Ectodermal cell (in vitro differentiated cells): ENCODE measurements around the gene ORMDL1. TPM values are rescaled to one million over a fixed set of nuclear protein-coding genes. Genes with fewer than 3 reads are reported as not detected.

Experiments used
- H3K27ac ChIP-seq: 2 replicates; pipeline ENCODE4 v1.7.0; 2013; ENCODE audit warnings: mild to moderate bottlenecking, low read depth, low read length; ENCODE audit not compliant: insufficient read depth, poor library complexity, severe bottlenecking
- H3K27me3 ChIP-seq: 2 replicates; pipeline ENCODE4 v1.7.0; 2013; ENCODE audit warnings: mild to moderate bottlenecking, low read length; ENCODE audit not compliant: insufficient read depth, control insufficient read depth, poor library complexity, severe bottlenecking
- H3K36me3 ChIP-seq: one replicate; pipeline ENCODE4 v1.7.0; 2013; ENCODE audit warnings: low read length; ENCODE audit not compliant: control insufficient read depth, insufficient read depth
- H3K4me1 ChIP-seq: one replicate; pipeline ENCODE4 v1.7.0; 2013; ENCODE audit warnings: low read length; ENCODE audit not compliant: control insufficient read depth, insufficient read depth
- H3K4me3 ChIP-seq: 2 replicates; pipeline ENCODE4 v1.7.0; 2013; ENCODE audit warnings: low read depth, low read length, control low read depth; ENCODE audit not compliant: insufficient read depth
- H3K9me3 ChIP-seq: 2 replicates; pipeline ENCODE4 v1.7.0; 2013; ENCODE audit warnings: mild to moderate bottlenecking, low read length, moderate library complexity; ENCODE audit not compliant: control insufficient read depth
- WGBS, 2 experiments: methylation state at CpG; one replicate each; pipeline ENCODE4 v1.1.7; 2013; ENCODE audit warnings: missing lambda C conversion rate in 2 of 2; 5-methylcytosine and 5-hydroxymethylcytosine counted together
- polyA plus RNA-seq, 4 experiments: library from polyadenylated mRNA; stranded (reverse); fragments of 50-300 nt; gene quantifications; one replicate each; pipeline ENCODE4 v1.2.3, GENCODE V29; 2013

ORMDL1 gene, protein sequence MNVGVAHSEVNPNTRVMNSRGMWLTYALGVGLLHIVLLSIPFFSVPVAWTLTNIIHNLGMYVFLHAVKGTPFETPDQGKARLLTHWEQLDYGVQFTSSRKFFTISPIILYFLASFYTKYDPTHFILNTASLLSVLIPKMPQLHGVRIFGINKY
- 83.3 TPM for polyA plus RNA-seq (2013, experiment 1 of 4)
- polyA plus RNA-seq (2013, experiment 2 of 4): 87.1 TPM
- polyA plus RNA-seq (2013, experiment 3 of 4): 77.4 TPM
- polyA plus RNA-seq (2013, experiment 4 of 4): 81.8 TPM

DNA sequence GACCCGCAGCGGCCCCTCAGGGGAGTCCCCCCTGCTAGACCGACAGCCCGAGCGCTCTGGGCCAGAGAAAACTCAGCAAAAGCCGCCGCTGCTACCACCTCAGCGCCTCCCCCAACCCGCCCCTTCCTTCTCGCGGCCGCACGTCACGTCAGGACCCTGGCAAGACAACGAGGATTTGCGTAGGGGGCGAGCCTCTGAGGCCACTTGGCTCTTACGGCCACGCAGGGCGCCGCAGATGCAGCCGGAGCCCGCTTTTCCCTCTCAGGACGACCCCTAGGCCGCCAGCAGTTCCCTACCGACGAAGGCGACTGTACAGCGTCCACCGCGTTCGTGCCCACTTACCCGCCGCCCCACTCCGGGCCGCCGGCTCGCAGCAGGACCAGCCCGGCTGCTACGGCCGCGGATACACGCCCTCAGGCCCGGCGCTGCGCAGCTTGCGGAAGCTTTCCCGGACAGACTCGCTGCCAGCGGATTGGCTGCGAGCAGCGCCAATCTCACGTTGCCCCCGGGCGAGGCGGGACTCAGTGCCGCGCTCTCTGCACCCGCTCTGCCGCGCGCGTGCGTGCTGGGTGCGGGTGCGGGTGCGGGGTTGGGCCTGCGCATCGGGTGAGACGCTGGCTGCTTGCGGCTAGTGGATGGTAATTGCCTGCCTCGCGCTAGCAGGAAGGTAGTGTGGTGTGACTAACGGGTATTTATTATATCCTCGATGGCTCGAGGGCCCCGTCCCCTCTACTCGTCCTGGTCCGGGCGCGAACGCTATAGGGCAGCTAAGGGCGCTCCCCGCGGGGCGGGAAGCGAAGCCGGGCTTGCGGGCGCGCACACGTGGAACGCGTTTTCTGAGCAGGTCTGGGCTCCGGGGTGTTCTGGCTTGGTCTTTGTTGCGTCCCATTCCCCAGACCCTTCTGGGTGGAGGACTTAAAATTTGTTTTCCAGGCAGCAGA lies at the start of gene ORMDL1, which contains the start of gene PMS1:
TSS of gene ORMDL1 (minus strand) at position 413 of the 941 bp plus-strand sequence. CDS start 1,744 bp downstream, outside the sequence.
TSS of gene PMS1 (plus strand) at position 524 of the 941 bp plus-strand sequence. CDS start 7,360 bp downstream, outside the sequence.
- 0% methylated on average over 96 of the region's 96 CpGs for WGBS, 2 experiments
- Histone ChIP-seq H3K4me1 (peaks cover 5% of the 10 kb centered on the region), H3K27me3 (no peaks in the 10 kb centered on the region), H3K9me3 (no peaks in the 10 kb centered on the region), H3K36me3 (no peaks in the 10 kb centered on the region), H3K27ac (peak within 1 kb of the TSS; percentile 92), H3K4me3 (peak within 1 kb of the TSS; percentile 82)

DNA sequence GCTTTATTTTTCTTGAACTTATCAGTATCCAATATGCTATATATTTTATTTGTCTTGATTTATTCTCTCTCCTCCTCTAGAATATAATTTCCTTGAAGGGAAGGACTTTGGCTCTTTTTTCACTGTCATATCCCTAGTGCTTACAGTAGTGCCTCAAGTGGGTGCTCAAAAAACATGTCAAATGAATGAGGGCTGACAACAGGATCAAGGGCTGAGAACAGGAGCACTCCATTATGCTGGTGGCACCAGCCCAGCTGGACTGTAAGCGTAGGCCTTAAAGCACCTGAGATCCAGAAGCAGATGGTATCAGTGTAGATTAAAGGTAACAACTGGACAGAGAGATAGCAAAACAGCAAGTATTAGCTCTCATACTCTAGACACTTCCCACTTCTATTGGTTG lies 46.4 kb upstream of the ORMDL1 start:
- Histone ChIP-seq H3K27me3 (no peaks in the 10 kb centered on the region), H3K4me3 (no peak overlapping the region), H3K27ac (no peak overlapping the region), H3K9me3 (no peaks in the 10 kb centered on the region), H3K36me3 (peaks cover 7% of the 10 kb centered on the region), H3K4me1 (no peaks in the 10 kb centered on the region)
- WGBS, 2 experiments: 94 to 100% methylated on average over 1 of the region's 1 CpG

DNA sequence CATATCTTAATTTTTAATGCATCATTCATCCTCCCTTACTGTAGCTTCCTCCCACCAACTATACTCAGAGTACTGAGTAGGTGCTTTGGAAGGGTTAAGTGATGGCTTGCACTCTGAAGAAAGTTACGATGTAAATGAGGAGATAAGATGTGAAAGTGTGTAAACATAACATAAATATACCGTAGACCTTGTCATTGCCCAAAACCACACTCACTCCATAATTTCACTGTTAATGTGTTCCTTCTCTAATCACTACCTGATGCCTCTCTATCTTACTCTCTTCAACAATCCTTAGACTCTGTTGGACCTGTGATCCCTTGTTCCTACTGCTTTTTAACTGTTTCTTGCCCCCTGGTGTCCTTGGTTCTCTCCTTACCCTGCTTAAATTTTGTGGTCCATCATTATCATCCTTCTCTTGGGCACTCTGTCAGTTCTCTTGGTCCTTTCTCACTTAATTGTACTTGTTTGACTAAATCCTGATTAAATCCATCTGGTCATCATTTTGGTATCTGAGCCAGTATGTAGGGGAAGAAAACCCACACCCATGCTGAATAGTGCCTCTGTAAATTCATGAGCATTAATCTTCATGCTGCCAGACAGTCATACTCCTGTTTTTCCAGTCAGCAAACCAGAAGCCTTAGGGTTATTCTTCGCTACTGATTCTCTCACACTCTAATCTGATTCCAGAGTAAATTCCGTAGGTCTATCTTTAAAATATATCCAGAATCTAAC lies 45.1 kb upstream of the ORMDL1 start:
- Histone ChIP-seq H3K4me3 (no peak overlapping the region), H3K9me3 (no peaks in the 10 kb centered on the region), H3K27ac (no peak overlapping the region), H3K27me3 (no peaks in the 10 kb centered on the region), H3K4me1 (no peaks in the 10 kb centered on the region), H3K36me3 (peaks cover 7% of the 10 kb centered on the region)
- WGBS, 2 experiments: 95 to 96% methylated on average over 3 of the region's 4 CpGs

DNA sequence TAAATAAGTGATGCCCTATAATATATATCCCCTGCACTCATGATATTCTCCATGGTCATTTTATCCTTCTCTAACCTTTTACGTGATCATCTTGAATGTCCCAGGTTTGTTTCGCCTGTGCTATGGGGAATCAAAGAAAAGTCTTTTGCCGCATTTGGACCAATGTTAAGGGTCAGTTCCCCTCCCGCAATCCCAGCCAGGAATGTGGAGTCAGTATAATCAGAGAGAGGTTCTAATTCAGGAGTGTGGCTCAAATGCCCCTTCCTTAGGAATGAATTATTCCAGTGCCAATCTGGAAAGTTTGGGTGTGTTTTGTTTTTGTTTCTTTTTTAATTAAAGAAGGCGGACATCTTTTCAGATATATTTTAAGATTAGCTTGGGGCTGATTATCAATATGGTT lies 41.9 kb upstream of the ORMDL1 start:
- Histone ChIP-seq H3K4me3 (no peak overlapping the region), H3K9me3 (no peaks in the 10 kb centered on the region), H3K36me3 (peaks cover 7% of the 10 kb centered on the region), H3K4me1 (no peaks in the 10 kb centered on the region), H3K27me3 (no peaks in the 10 kb centered on the region), H3K27ac (no peak overlapping the region)
- WGBS, 2 experiments: 68 to 70% methylated on average over 5 of the region's 5 CpGs

DNA sequence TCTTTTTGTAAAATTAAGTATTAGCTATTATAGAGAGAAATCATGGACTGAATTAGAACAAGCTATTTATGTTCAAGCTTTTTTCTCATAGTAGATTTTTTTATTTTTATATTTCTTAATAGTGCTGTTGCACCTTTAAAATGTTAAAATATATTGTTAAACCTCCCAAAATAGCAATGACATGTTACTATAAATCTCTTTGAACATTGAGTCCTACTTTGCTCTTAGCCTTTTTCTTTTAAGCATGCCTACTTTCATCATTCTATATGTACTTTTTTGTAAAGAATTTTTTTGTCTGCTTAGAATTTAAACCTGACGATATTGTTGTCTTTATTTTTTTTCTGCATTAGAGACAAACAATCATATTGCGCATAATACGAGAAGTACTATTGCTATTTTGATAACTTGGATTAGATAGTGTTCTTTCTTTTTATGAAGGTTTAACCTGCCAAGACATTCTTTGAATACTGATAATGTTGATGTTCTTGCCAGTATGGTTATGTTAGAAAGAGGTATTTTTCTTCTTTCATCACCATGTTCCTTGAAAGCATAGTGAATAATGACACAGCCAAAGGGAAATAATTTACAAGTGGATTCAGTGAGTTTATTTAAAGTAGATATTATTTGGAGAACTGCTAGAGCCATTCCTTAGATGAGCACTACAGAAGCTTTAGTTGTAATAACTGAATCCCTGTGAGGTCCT lies 40.7 kb upstream of the ORMDL1 start:
- 94 to 100% methylated on average over 2 of the region's 3 CpGs for WGBS, 2 experiments
- Histone ChIP-seq H3K36me3 (peaks cover 12% of the 10 kb centered on the region), H3K4me3 (no peak overlapping the region), H3K27me3 (no peaks in the 10 kb centered on the region), H3K4me1 (no peaks in the 10 kb centered on the region), H3K9me3 (no peaks in the 10 kb centered on the region), H3K27ac (no peak overlapping the region)

DNA sequence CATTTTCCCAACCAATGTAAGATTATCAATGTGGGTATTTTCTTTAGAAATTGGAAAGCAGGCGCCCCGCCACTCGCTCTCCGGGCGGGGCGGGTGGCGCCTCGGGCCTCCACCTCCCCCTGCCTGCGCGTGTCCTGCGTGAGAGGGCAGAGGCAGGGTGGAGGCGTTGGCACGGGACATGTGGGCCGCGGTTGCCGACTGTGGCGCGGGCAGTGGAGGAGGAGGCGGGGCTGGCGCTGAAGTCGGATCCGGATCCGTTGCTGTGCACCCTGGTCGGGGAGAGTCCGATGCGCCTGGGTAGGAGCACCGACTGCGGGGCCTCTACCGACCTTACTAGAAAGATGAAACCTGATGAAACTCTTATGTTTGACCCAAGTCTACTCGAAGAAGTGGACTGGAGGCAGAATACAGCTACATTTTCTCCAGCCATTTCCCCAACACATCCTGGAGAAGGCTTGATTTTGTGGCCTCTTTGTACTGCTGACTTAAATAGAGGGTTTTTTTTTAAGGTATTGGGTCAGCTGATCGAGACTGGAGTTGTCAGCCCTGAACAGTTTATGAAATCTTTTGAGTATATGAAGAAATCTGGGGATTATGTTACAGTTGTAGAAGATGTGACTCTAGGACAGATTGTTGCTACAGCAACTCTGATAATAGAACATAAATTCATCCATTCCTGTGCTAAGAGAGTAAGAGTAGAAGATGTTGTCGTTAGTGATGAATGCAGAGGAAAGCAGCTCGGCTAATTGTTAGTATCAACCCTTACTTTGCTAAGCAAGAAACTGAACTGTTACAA lies 38.0 kb upstream of the ORMDL1 start:
- H3K4me3 ChIP-seq: no peak overlapping the region
- H3K27ac ChIP-seq: no peak overlapping the region
- H3K27me3 ChIP-seq: no peaks in the 10 kb centered on the region
- no peaks in the 10 kb centered on the region for H3K9me3 ChIP-seq
- H3K36me3 ChIP-seq: peaks cover 8% of the 10 kb centered on the region
- WGBS, 2 experiments: 93 to 96% methylated on average over 33 of the region's 33 CpGs
- no peaks in the 10 kb centered on the region for H3K4me1 ChIP-seq

DNA sequence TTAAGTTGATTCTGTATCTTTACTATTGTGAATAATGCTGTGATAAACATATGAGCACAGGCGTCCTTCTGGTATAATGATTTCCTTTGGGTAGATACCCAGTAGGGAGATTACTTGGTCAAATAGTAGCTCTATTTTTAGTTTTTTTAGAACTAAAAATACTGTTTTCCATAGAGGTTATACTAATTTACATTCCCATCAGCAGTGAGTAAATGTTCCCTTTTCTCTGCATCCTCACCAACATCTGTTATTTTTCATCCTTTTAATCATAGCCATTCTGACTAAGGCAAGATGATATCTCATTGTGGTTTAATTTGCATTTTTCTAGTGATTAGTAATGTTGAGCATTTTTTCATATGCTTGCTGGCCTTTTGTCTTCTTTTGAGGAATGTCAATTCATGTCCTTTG lies 35.2 kb upstream of the ORMDL1 start:
- Histone ChIP-seq H3K4me3 (no peak overlapping the region), H3K4me1 (no peaks in the 10 kb centered on the region), H3K36me3 (peaks cover 5% of the 10 kb centered on the region), H3K27ac (no peak overlapping the region), H3K9me3 (no peaks in the 10 kb centered on the region), H3K27me3 (no peaks in the 10 kb centered on the region)
- WGBS, 2 experiments: 79 to 100% methylated on average over 1 of the region's 1 CpG

DNA sequence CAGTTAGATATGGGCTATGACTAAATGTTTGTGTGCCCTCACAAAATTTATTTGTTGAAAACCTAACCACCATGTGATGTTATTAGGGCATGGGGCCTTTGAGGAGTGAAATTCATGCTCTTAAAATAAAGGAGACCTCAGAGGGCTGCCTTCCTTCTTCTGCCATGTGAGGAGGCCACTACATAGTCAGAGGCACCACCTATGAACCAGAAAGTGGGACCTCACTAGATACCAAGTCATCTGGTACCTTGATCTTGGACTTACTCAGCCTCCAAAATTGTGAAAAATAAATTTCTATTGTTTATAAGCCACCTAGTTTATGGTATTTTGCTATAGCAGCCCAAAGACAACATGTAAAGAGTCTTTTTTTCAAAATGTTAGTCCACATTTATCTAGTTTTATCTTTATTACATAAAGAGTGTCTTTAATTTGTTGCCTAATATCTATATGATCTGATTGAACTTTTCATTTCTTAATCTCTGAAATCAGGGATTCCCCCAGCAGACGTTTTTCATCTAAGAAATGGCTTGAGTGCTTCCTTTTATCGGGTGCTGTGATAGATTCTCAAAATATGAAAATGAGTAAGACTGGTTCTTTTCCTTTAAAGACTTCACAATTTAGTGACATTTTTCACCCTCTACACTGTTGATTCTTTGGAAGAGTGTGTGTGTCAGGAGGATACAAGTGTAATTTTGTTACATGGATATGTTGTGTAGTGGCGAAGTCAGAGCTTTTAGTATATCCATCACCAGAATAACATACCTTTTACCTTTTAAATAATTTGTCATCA lies 34.3 kb upstream of the ORMDL1 start:
- Histone ChIP-seq H3K36me3 (peaks cover 5% of the 10 kb centered on the region), H3K27me3 (no peaks in the 10 kb centered on the region), H3K4me3 (no peak overlapping the region), H3K27ac (no peak overlapping the region), H3K9me3 (no peaks in the 10 kb centered on the region), H3K4me1 (no peaks in the 10 kb centered on the region)
- 93 to 94% methylated on average over 2 to 3 of the region's 3 CpGs for WGBS, 2 experiments
